ENCODE data around the gene PRR23E.

DNA sequence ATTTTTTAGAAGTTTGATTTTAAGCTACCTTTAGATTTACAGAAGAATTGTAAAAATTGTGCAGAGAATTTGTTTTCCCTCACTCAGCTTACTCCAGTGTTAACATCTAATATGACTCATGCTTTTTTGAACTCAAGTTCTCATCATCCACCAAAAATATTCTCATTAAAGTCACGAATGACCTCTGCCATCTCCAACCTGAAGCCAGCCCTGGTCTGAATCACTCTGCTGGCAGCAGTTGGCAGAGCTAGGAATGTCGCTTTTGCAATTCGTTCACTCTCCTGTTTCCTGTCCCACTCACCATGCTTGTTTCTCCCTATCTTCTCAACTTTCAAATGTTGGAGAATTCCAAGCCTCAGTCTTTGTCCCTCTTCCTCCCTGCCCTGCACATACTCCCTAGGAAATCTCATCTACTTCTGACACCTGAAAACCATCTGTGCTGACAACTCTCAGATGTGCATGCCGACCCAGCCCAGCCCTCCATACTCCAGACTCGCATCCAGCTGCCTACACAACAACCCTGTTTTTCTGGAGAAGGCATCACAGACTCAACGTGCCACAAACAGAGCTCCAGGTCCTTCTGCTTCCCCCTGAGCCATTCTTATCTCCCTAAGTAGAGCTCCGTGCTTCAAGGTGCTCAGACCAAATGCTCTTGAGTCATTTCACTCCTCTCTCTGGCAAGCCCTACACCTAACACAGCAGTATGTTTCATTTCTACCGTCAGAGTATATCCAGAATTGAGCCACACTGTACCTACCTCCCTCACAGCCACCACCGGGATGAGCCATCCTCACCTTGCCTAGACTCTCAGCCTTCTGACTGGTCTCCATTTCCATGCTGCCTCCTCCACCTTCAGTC lies 24.9 kb downstream of the PRR23E start:
- TF ChIP-seq EZH2 (IDR thresholded peaks at IDR 0.05; ENCODE audit: borderline replicate concordance, insufficient read depth, low read length, poor library complexity, severe bottlenecking) (no peak), POLR2AphosphoS5 (IDR thresholded peaks at IDR 0.05) (no peak), EP300 (conservative IDR thresholded peaks at IDR 0.05; ENCODE audit: poor library complexity, severe bottlenecking) (no peak)
- TF ChIP-seq, protein P1, sequence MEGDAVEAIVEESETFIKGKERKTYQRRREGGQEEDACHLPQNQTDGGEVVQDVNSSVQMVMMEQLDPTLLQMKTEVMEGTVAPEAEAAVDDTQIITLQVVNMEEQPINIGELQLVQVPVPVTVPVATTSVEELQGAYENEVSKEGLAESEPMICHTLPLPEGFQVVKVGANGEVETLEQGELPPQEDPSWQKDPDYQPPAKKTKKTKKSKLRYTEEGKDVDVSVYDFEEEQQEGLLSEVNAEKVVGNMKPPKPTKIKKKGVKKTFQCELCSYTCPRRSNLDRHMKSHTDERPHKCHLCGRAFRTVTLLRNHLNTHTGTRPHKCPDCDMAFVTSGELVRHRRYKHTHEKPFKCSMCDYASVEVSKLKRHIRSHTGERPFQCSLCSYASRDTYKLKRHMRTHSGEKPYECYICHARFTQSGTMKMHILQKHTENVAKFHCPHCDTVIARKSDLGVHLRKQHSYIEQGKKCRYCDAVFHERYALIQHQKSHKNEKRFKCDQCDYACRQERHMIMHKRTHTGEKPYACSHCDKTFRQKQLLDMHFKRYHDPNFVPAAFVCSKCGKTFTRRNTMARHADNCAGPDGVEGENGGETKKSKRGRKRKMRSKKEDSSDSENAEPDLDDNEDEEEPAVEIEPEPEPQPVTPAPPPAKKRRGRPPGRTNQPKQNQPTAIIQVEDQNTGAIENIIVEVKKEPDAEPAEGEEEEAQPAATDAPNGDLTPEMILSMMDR (IDR thresholded peaks at IDR 0.05; ENCODE audit: poor library complexity, severe bottlenecking), result no peak
- TF ChIP-seq, protein P2, sequence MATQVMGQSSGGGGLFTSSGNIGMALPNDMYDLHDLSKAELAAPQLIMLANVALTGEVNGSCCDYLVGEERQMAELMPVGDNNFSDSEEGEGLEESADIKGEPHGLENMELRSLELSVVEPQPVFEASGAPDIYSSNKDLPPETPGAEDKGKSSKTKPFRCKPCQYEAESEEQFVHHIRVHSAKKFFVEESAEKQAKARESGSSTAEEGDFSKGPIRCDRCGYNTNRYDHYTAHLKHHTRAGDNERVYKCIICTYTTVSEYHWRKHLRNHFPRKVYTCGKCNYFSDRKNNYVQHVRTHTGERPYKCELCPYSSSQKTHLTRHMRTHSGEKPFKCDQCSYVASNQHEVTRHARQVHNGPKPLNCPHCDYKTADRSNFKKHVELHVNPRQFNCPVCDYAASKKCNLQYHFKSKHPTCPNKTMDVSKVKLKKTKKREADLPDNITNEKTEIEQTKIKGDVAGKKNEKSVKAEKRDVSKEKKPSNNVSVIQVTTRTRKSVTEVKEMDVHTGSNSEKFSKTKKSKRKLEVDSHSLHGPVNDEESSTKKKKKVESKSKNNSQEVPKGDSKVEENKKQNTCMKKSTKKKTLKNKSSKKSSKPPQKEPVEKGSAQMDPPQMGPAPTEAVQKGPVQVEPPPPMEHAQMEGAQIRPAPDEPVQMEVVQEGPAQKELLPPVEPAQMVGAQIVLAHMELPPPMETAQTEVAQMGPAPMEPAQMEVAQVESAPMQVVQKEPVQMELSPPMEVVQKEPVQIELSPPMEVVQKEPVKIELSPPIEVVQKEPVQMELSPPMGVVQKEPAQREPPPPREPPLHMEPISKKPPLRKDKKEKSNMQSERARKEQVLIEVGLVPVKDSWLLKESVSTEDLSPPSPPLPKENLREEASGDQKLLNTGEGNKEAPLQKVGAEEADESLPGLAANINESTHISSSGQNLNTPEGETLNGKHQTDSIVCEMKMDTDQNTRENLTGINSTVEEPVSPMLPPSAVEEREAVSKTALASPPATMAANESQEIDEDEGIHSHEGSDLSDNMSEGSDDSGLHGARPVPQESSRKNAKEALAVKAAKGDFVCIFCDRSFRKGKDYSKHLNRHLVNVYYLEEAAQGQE (IDR thresholded peaks at IDR 0.05; ENCODE audit: borderline replicate concordance), result no peak
